ENCODE measurements around the gene ETF1. TPM values are rescaled to one million over a fixed set of nuclear protein-coding genes. Genes with fewer than 3 reads are reported as not detected.

The ETF1 gene
- total and polyA plus RNA-seq, 4 donors, result 55.7 to 73.7 (median 62.9) TPM

GRCh38 chr5:138564242-138564641 lies 21.2 kb upstream of the ETF1 start:
- WGBS (ENCODE audit: insufficient coverage), result 96% methylated on average over 8 of the region's 9 CpGs
- no peaks in the 10 kb centered on the region for H3K4me1 ChIP-seq (ENCODE audit: control insufficient read depth, insufficient read depth, low read length)
- no peak overlapping the region for H3K27ac ChIP-seq (ENCODE audit: low read depth, low read length)
- H3K27me3 ChIP-seq (ENCODE audit: control insufficient read depth, insufficient read depth, low read length), result no peaks in the 10 kb centered on the region
- no peak for DNase-seq (ENCODE audit: low read depth in 4 of 6, low spot score in 6 of 6)
- H3K9me3 ChIP-seq (ENCODE audit: control insufficient read depth, insufficient read depth, low read length), result no peaks in the 10 kb centered on the region
- peaks cover 50% of the 10 kb centered on the region for H3K36me3 ChIP-seq (ENCODE audit: control insufficient read depth, insufficient read depth, low read length)
- no peak overlapping the region for H3K4me3 ChIP-seq (ENCODE audit: low read depth, low read length)

- no peak for DNase-seq (ENCODE audit: low read depth in 4 of 6, low spot score in 6 of 6)
- no peak overlapping the region for H3K27ac ChIP-seq (ENCODE audit: low read depth, low read length)
- WGBS (ENCODE audit: insufficient coverage), result 98% methylated on average over 3 of the region's 3 CpGs
- H3K9me3 ChIP-seq (ENCODE audit: control insufficient read depth, insufficient read depth, low read length), result no peaks in the 10 kb centered on the region
- peaks cover 51% of the 10 kb centered on the region for H3K36me3 ChIP-seq (ENCODE audit: control insufficient read depth, insufficient read depth, low read length)
- H3K4me3 ChIP-seq (ENCODE audit: low read depth, low read length), result no peak overlapping the region
- H3K4me1 ChIP-seq (ENCODE audit: control insufficient read depth, insufficient read depth, low read length), result no peaks in the 10 kb centered on the region
- no peaks in the 10 kb centered on the region for H3K27me3 ChIP-seq (ENCODE audit: control insufficient read depth, insufficient read depth, low read length)
These were observed 20.5 kb upstream of the ETF1 start for GRCh38 chr5:138563340-138564118.

GRCh38 chr5:138560971-138561370 lies 17.9 kb upstream of the ETF1 start:
- WGBS (ENCODE audit: insufficient coverage), result 100% methylated on average over 3 of the region's 6 CpGs
- no peak overlapping the region for H3K4me3 ChIP-seq (ENCODE audit: low read depth, low read length)

GRCh38 chr5:138559937-138560336 lies 16.9 kb upstream of the ETF1 start:
- H3K27ac ChIP-seq (ENCODE audit: low read depth, low read length), result no peak overlapping the region
- no peak for DNase-seq (ENCODE audit: low read depth in 4 of 6, low spot score in 6 of 6)
- H3K4me3 ChIP-seq (ENCODE audit: low read depth, low read length), result no peak overlapping the region
- H3K9me3 ChIP-seq (ENCODE audit: control insufficient read depth, insufficient read depth, low read length), result no peaks in the 10 kb centered on the region
- no peaks in the 10 kb centered on the region for H3K27me3 ChIP-seq (ENCODE audit: control insufficient read depth, insufficient read depth, low read length)
- 91% methylated on average over 3 of the region's 7 CpGs for WGBS (ENCODE audit: insufficient coverage)
- H3K4me1 ChIP-seq (ENCODE audit: control insufficient read depth, insufficient read depth, low read length), result no peaks in the 10 kb centered on the region
- H3K36me3 ChIP-seq (ENCODE audit: control insufficient read depth, insufficient read depth, low read length), result peaks cover 36% of the 10 kb centered on the region

More at GRCh38 chr5:138560971-138561370, 17.9 kb upstream of the ETF1 start:
- no peak for DNase-seq (ENCODE audit: low read depth in 4 of 6, low spot score in 6 of 6)
- Histone ChIP-seq H3K4me1 (ENCODE audit: control insufficient read depth, insufficient read depth, low read length) (no peaks in the 10 kb centered on the region), H3K36me3 (ENCODE audit: control insufficient read depth, insufficient read depth, low read length) (peaks cover 45% of the 10 kb centered on the region), H3K27ac (ENCODE audit: low read depth, low read length) (no peak overlapping the region), H3K27me3 (ENCODE audit: control insufficient read depth, insufficient read depth, low read length) (no peaks in the 10 kb centered on the region), H3K9me3 (ENCODE audit: control insufficient read depth, insufficient read depth, low read length) (no peaks in the 10 kb centered on the region)

- Histone ChIP-seq H3K27ac (ENCODE audit: low read depth, low read length) (no peak overlapping the region), H3K36me3 (ENCODE audit: control insufficient read depth, insufficient read depth, low read length) (peaks cover 31% of the 10 kb centered on the region), H3K4me1 (ENCODE audit: control insufficient read depth, insufficient read depth, low read length) (no peaks in the 10 kb centered on the region), H3K4me3 (ENCODE audit: low read depth, low read length) (no peak overlapping the region), H3K27me3 (ENCODE audit: control insufficient read depth, insufficient read depth, low read length) (no peaks in the 10 kb centered on the region), H3K9me3 (ENCODE audit: control insufficient read depth, insufficient read depth, low read length) (no peaks in the 10 kb centered on the region)
- no peak for DNase-seq (ENCODE audit: low read depth in 4 of 6, low spot score in 6 of 6)
- 100% methylated on average over 1 of the region's 2 CpGs for WGBS (ENCODE audit: insufficient coverage)
These were observed 14.6 kb upstream of the ETF1 start for GRCh38 chr5:138557677-138558076.

GRCh38 chr5:138554143-138554542 lies 11.1 kb upstream of the ETF1 start:
- no peaks in the 10 kb centered on the region for H3K4me1 ChIP-seq (ENCODE audit: control insufficient read depth, insufficient read depth, low read length)
- DNase-seq (ENCODE audit: low read depth in 4 of 6, low spot score in 6 of 6), result no peak
- no peaks in the 10 kb centered on the region for H3K27me3 ChIP-seq (ENCODE audit: control insufficient read depth, insufficient read depth, low read length)
- no peak overlapping the region for H3K27ac ChIP-seq (ENCODE audit: low read depth, low read length)
- H3K36me3 ChIP-seq (ENCODE audit: control insufficient read depth, insufficient read depth, low read length), result peaks cover 16% of the 10 kb centered on the region
- no peaks in the 10 kb centered on the region for H3K9me3 ChIP-seq (ENCODE audit: control insufficient read depth, insufficient read depth, low read length)
- no CpG with 5 or more reads among the region's 1 CpG for WGBS (ENCODE audit: insufficient coverage)
- H3K4me3 ChIP-seq (ENCODE audit: low read depth, low read length), result no peak overlapping the region

- Histone ChIP-seq H3K36me3 (ENCODE audit: control insufficient read depth, insufficient read depth, low read length) (peaks cover 14% of the 10 kb centered on the region), H3K27me3 (ENCODE audit: control insufficient read depth, insufficient read depth, low read length) (no peaks in the 10 kb centered on the region), H3K4me1 (ENCODE audit: control insufficient read depth, insufficient read depth, low read length) (no peaks in the 10 kb centered on the region), H3K4me3 (ENCODE audit: low read depth, low read length) (no peak overlapping the region), H3K9me3 (ENCODE audit: control insufficient read depth, insufficient read depth, low read length) (no peaks in the 10 kb centered on the region), H3K27ac (ENCODE audit: low read depth, low read length) (no peak overlapping the region)
- WGBS (ENCODE audit: insufficient coverage), result no CpG with 5 or more reads among the region's 5 CpGs
- no peak for DNase-seq (ENCODE audit: low read depth in 4 of 6, low spot score in 6 of 6)
These were observed 10.5 kb upstream of the ETF1 start for GRCh38 chr5:138553437-138554095.

GRCh38 chr5:138552657-138553056 lies 9.6 kb upstream of the ETF1 start:
- peaks cover 14% of the 10 kb centered on the region for H3K36me3 ChIP-seq (ENCODE audit: control insufficient read depth, insufficient read depth, low read length)
- H3K4me3 ChIP-seq (ENCODE audit: low read depth, low read length), result no peak overlapping the region
- H3K4me1 ChIP-seq (ENCODE audit: control insufficient read depth, insufficient read depth, low read length), result no peaks in the 10 kb centered on the region

GRCh38 chr5:138549414-138549813 lies 6.4 kb upstream of the ETF1 start:
- Histone ChIP-seq H3K4me1 (ENCODE audit: control insufficient read depth, insufficient read depth, low read length) (peaks cover 10% of the 10 kb centered on the region), H3K27ac (ENCODE audit: low read depth, low read length) (no peak overlapping the region), H3K36me3 (ENCODE audit: control insufficient read depth, insufficient read depth, low read length) (peaks cover 9% of the 10 kb centered on the region), H3K4me3 (ENCODE audit: low read depth, low read length) (no peak overlapping the region), H3K27me3 (ENCODE audit: control insufficient read depth, insufficient read depth, low read length) (no peaks in the 10 kb centered on the region), H3K9me3 (ENCODE audit: control insufficient read depth, insufficient read depth, low read length) (no peaks in the 10 kb centered on the region)
- WGBS (ENCODE audit: insufficient coverage), result 100% methylated on average over 2 of the region's 5 CpGs
- DNase-seq (ENCODE audit: low read depth in 4 of 6, low spot score in 6 of 6), result no peak

More at GRCh38 chr5:138552657-138553056, 9.6 kb upstream of the ETF1 start:
- no peaks in the 10 kb centered on the region for H3K27me3 ChIP-seq (ENCODE audit: control insufficient read depth, insufficient read depth, low read length)
- H3K9me3 ChIP-seq (ENCODE audit: control insufficient read depth, insufficient read depth, low read length), result no peaks in the 10 kb centered on the region
- no peak overlapping the region for H3K27ac ChIP-seq (ENCODE audit: low read depth, low read length)
- WGBS (ENCODE audit: insufficient coverage), result 87% methylated on average over 3 of the region's 4 CpGs
- no peak for DNase-seq (ENCODE audit: low read depth in 4 of 6, low spot score in 6 of 6)

All from spinal cord (tissue), 10 donors.